PFSK-1 (cell line): ENCODE data around the gene RHOD.

Source experiments
- FOXP2 ChIP-seq: optimal IDR thresholded peaks from 2 replicates; pipeline ENCODE3; 2011; ENCODE audit warnings: borderline replicate concordance, control low read depth, inconsistent platforms; ENCODE audit not compliant: insufficient read depth; ENCODE audit errors: extremely low read length, extremely low read depth
- POLR2AphosphoS5 ChIP-seq: IDR thresholded peaks from 2 replicates; pipeline ENCODE4 v1.6.1; 2012; ENCODE audit warnings: low read depth, mild to moderate bottlenecking, control low read depth, low read length, moderate library complexity
- SIN3A ChIP-seq: IDR thresholded peaks from 2 replicates; pipeline ENCODE4 v1.6.1; 2012; ENCODE audit warnings: mild to moderate bottlenecking, low read length, moderate library complexity, borderline replicate concordance; ENCODE audit not compliant: insufficient read depth
- TAF1 ChIP-seq: IDR thresholded peaks from 2 replicates; pipeline ENCODE4 v1.6.1; 2012; ENCODE audit warnings: low read length, control low read depth, borderline replicate concordance; ENCODE audit not compliant: insufficient read depth
- TF ChIP-seq, protein P1 (sequence below), 2 experiments: IDR thresholded peaks; 2 replicates each; pipeline versions ENCODE4 v1.6.1 to v1.8.0; 2011 to 2012; ENCODE audit warnings: low read depth in 2 of 2, low read length in 2 of 2, control low read depth in 1 of 2, inconsistent platforms in 1 of 2, mild to moderate bottlenecking in 1 of 2, moderate library complexity in 1 of 2; ENCODE audit not compliant: insufficient read depth in 1 of 2

Gene RHOD

DNA sequence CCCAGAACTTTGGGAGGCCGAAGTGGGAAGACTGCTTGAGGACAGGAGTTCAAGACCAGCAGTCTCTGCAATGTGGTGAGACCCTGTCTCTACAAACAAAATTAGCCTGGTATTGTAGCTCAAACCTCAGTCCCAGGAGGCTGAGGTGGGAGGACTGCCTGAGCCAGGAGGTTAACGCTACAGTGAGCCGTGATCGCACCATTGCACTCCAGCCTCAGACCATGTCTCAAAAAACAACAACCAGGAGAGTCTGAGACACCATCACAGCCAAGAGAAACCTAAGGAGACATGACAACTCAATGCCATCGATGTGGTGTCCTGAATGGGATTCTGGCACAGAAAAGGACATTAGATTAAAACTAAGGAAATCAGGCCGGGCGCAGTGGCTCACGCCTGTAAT is 34.1 kb downstream of the RHOD start:
- no peak for TF ChIP-seq TAF1
- TF ChIP-seq, protein P1, sequence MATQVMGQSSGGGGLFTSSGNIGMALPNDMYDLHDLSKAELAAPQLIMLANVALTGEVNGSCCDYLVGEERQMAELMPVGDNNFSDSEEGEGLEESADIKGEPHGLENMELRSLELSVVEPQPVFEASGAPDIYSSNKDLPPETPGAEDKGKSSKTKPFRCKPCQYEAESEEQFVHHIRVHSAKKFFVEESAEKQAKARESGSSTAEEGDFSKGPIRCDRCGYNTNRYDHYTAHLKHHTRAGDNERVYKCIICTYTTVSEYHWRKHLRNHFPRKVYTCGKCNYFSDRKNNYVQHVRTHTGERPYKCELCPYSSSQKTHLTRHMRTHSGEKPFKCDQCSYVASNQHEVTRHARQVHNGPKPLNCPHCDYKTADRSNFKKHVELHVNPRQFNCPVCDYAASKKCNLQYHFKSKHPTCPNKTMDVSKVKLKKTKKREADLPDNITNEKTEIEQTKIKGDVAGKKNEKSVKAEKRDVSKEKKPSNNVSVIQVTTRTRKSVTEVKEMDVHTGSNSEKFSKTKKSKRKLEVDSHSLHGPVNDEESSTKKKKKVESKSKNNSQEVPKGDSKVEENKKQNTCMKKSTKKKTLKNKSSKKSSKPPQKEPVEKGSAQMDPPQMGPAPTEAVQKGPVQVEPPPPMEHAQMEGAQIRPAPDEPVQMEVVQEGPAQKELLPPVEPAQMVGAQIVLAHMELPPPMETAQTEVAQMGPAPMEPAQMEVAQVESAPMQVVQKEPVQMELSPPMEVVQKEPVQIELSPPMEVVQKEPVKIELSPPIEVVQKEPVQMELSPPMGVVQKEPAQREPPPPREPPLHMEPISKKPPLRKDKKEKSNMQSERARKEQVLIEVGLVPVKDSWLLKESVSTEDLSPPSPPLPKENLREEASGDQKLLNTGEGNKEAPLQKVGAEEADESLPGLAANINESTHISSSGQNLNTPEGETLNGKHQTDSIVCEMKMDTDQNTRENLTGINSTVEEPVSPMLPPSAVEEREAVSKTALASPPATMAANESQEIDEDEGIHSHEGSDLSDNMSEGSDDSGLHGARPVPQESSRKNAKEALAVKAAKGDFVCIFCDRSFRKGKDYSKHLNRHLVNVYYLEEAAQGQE (IDR thresholded peaks at IDR 0.05; ENCODE audit: insufficient read depth in 1 of 2, low read depth in 2 of 2, low read length in 2 of 2) = no peak
- TF ChIP-seq SIN3A = no peak
- TF ChIP-seq FOXP2 = no peak
- TF ChIP-seq POLR2AphosphoS5 = no peak

DNA sequence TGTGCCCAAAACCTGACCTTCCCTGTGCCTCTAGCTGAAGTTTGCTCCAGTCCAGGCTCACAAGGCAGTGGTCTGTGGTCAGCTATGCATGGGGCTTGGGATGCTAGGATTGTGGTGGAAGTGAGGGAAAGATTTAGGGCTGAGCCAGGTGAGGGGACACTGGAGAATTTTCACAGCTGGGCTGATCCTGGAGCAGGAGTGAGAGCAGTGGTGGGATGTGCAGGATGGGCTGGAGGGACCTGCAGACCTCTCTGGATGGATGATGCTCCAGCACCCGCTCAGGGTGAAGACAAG is 38.5 kb downstream of the RHOD start:
- TF ChIP-seq, protein P1 (IDR thresholded peaks at IDR 0.05; ENCODE audit: insufficient read depth in 1 of 2, low read depth in 2 of 2, low read length in 2 of 2) = no peak
- TF ChIP-seq POLR2AphosphoS5 (no peak), TAF1 (no peak), FOXP2 (no peak), SIN3A (no peak)

DNA sequence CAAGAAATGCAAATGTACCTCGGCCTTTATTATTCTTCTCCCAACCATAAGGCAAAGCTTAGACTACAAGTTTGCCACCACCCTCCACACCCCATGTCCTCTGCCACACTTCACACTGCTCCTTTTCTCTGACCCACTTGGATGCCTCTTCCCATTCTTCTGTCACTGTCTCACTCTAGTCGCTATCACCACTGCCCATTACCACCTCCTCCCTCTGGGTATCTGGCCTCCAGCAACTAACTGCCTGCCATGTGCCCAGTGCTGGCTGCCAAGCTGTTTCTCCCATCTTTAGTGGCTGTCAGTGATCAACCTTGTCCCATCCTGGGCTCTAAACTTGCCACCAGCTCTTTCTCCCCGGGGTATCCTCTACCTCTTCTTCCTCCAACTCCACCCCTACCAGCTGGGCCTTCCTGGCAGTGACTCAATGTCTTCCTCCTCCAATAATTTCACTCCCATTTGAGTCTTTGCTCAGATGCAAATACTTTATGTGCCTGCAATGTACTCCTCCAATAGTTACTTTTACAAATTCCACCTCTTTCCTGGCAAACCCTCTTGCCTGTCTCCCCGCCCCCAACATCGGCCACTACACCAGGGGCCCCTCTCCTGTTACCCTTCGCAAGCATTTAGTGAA is 42.3 kb downstream of the RHOD start:
- no peak for TF ChIP-seq TAF1
- TF ChIP-seq, protein P1 (IDR thresholded peaks at IDR 0.05; ENCODE audit: insufficient read depth in 1 of 2, low read depth in 2 of 2, low read length in 2 of 2) = no peak

DNA sequence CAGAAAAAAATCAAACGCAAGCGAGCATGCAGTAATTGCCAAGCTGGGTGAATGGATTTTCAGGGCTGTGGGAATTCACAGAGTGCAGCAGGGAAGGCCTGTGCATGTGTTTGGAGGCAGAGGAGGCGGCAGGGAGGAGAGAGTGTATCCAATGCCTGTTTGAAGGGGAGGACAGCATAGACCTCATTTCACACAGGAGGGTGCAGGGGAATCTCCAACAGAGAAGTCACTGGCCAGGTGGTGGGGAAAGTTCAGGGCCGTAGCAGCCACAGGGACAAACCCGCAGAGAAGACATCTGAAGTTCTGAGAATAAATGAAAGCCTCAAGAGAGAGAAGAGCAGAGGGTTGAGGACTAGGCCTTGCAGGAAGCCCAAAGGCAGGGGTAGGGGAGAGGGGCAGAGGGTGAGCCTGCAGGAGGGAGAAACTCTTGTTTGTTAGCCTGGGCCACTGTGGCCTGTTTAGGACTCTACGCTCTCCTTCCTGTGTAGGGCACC is 43.2 kb downstream of the RHOD start:
- TF ChIP-seq FOXP2 = no peak
- TF ChIP-seq TAF1 = no peak
- no peak for TF ChIP-seq POLR2AphosphoS5
- no peak for TF ChIP-seq SIN3A
- TF ChIP-seq, protein P1 (IDR thresholded peaks at IDR 0.05; ENCODE audit: insufficient read depth in 1 of 2, low read depth in 2 of 2, low read length in 2 of 2) = no peak

DNA sequence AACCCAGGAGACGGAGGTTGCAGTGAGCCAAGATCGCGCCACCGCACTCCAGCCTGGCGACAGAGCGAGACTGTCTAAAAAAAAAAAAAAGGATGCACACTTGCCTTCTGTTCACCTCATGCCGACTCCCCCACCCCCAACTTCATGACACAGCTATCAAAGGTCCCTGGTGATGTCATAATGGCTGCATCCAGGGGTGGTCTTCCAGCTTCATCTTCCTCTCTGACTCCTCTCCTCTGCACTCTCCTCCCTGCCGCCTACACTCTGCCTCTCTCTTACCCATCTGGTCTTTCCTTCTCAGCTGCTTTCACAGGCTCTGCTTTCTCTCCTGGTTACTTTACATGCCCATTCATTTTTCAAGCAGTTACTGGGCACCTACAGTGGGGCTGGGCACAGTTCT is 46.0 kb downstream of the RHOD start:
- TF ChIP-seq FOXP2 (no peak), POLR2AphosphoS5 (no peak)
